ENCODE data around the gene SHROOM1. TPM values are rescaled to one million over a fixed set of nuclear protein-coding genes. Genes with fewer than 3 reads are reported as not detected.
A peak's percentile ranks its signal among the peaks of the same experiment; 100 is the strongest.

The SHROOM1 gene
- total and polyA plus RNA-seq, 9 of the 15 experiments (the other 6 are each of a cell fraction or from before 2014, with no cell fraction given): 0.44 to 26.5 (median 11.9) TPM

DNA sequence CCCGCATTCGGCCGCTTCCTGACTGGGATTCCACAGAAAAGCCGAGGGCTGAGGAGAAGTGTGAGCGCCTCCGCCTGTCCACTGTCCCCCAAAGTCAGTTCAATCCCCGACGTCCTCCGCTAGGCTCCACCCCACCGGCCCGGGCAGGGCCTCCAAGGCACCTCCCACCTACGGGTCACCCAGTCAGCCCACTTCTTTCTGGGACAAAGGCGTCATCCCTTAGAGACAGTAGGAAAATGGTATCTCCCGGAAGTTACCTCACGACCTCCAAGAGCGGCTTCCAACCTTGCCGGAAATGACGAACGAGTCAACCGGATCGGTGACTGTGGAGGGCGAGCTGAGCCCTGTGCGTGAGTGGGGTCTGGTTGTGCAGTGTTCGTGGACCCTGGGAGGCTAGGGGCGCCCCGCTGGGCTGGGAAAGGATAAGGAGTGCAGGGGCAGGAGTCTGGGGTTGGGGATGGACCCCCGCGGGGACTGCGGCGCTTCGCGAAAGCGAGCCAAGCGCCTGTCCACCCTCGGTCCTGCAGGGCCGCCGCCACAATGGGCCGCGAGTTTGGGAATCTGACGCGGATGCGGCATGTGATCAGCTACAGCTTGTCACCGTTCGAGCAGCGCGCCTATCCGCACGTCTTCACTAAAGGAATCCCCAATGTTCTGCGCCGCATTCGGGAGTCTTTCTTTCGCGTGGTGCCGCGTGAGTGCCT is 36.0 kb upstream of the SHROOM1 start, which contains the start of the genes GDF9 and UQCRQ (continued):
- TF ChIP-seq, protein P1, sequence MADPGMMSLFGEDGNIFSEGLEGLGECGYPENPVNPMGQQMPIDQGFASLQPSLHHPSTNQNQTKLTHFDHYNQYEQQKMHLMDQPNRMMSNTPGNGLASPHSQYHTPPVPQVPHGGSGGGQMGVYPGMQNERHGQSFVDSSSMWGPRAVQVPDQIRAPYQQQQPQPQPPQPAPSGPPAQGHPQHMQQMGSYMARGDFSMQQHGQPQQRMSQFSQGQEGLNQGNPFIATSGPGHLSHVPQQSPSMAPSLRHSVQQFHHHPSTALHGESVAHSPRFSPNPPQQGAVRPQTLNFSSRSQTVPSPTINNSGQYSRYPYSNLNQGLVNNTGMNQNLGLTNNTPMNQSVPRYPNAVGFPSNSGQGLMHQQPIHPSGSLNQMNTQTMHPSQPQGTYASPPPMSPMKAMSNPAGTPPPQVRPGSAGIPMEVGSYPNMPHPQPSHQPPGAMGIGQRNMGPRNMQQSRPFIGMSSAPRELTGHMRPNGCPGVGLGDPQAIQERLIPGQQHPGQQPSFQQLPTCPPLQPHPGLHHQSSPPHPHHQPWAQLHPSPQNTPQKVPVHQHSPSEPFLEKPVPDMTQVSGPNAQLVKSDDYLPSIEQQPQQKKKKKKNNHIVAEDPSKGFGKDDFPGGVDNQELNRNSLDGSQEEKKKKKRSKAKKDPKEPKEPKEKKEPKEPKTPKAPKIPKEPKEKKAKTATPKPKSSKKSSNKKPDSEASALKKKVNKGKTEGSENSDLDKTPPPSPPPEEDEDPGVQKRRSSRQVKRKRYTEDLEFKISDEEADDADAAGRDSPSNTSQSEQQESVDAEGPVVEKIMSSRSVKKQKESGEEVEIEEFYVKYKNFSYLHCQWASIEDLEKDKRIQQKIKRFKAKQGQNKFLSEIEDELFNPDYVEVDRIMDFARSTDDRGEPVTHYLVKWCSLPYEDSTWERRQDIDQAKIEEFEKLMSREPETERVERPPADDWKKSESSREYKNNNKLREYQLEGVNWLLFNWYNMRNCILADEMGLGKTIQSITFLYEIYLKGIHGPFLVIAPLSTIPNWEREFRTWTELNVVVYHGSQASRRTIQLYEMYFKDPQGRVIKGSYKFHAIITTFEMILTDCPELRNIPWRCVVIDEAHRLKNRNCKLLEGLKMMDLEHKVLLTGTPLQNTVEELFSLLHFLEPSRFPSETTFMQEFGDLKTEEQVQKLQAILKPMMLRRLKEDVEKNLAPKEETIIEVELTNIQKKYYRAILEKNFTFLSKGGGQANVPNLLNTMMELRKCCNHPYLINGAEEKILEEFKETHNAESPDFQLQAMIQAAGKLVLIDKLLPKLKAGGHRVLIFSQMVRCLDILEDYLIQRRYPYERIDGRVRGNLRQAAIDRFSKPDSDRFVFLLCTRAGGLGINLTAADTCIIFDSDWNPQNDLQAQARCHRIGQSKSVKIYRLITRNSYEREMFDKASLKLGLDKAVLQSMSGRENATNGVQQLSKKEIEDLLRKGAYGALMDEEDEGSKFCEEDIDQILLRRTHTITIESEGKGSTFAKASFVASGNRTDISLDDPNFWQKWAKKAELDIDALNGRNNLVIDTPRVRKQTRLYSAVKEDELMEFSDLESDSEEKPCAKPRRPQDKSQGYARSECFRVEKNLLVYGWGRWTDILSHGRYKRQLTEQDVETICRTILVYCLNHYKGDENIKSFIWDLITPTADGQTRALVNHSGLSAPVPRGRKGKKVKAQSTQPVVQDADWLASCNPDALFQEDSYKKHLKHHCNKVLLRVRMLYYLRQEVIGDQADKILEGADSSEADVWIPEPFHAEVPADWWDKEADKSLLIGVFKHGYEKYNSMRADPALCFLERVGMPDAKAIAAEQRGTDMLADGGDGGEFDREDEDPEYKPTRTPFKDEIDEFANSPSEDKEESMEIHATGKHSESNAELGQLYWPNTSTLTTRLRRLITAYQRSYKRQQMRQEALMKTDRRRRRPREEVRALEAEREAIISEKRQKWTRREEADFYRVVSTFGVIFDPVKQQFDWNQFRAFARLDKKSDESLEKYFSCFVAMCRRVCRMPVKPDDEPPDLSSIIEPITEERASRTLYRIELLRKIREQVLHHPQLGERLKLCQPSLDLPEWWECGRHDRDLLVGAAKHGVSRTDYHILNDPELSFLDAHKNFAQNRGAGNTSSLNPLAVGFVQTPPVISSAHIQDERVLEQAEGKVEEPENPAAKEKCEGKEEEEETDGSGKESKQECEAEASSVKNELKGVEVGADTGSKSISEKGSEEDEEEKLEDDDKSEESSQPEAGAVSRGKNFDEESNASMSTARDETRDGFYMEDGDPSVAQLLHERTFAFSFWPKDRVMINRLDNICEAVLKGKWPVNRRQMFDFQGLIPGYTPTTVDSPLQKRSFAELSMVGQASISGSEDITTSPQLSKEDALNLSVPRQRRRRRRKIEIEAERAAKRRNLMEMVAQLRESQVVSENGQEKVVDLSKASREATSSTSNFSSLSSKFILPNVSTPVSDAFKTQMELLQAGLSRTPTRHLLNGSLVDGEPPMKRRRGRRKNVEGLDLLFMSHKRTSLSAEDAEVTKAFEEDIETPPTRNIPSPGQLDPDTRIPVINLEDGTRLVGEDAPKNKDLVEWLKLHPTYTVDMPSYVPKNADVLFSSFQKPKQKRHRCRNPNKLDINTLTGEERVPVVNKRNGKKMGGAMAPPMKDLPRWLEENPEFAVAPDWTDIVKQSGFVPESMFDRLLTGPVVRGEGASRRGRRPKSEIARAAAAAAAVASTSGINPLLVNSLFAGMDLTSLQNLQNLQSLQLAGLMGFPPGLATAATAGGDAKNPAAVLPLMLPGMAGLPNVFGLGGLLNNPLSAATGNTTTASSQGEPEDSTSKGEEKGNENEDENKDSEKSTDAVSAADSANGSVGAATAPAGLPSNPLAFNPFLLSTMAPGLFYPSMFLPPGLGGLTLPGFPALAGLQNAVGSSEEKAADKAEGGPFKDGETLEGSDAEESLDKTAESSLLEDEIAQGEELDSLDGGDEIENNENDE (IDR thresholded peaks at IDR 0.05; ENCODE audit: low read depth, low read length): no peak
- no peak for TF ChIP-seq TSC22D4 (tag; IDR thresholded peaks at IDR 0.05)
- no peak for TF ChIP-seq HDAC6 (IDR thresholded peaks at IDR 0.05; ENCODE audit: low read depth, low read length)
- peak; percentile 57 for TF ChIP-seq CHD1 (IDR thresholded peaks at IDR 0.05; ENCODE audit: low read length)
- TF ChIP-seq, protein P2, sequence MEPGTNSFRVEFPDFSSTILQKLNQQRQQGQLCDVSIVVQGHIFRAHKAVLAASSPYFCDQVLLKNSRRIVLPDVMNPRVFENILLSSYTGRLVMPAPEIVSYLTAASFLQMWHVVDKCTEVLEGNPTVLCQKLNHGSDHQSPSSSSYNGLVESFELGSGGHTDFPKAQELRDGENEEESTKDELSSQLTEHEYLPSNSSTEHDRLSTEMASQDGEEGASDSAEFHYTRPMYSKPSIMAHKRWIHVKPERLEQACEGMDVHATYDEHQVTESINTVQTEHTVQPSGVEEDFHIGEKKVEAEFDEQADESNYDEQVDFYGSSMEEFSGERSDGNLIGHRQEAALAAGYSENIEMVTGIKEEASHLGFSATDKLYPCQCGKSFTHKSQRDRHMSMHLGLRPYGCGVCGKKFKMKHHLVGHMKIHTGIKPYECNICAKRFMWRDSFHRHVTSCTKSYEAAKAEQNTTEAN (CRISPR knock-in tag; IDR thresholded peaks at IDR 0.05): no peak
- no peak for TF ChIP-seq HMG20B (CRISPR knock-in tag; IDR thresholded peaks at IDR 0.05)
- no peak for TF ChIP-seq ARNT (IDR thresholded peaks at IDR 0.05)
- TF ChIP-seq, protein P3, sequence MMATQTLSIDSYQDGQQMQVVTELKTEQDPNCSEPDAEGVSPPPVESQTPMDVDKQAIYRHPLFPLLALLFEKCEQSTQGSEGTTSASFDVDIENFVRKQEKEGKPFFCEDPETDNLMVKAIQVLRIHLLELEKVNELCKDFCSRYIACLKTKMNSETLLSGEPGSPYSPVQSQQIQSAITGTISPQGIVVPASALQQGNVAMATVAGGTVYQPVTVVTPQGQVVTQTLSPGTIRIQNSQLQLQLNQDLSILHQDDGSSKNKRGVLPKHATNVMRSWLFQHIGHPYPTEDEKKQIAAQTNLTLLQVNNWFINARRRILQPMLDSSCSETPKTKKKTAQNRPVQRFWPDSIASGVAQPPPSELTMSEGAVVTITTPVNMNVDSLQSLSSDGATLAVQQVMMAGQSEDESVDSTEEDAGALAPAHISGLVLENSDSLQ (IDR thresholded peaks at IDR 0.05): peak; percentile 70
- TF ChIP-seq ZNF445 (CRISPR knock-in tag; IDR thresholded peaks at IDR 0.05; ENCODE audit: low read depth): no peak
- TF ChIP-seq THAP7 (CRISPR knock-in tag; IDR thresholded peaks at IDR 0.05): no peak
- peak; percentile 84 for TF ChIP-seq ZBTB12 (CRISPR knock-in tag; IDR thresholded peaks at IDR 0.05)
- TF ChIP-seq ZBTB8A (IDR thresholded peaks at IDR 0.05; ENCODE audit: partially characterized antibody): no peak

Measured in K562 (cell line).